Measurements from ENCODE around the gene FBXW8. TPM values are rescaled to one million over a fixed set of nuclear protein-coding genes. Genes with fewer than 3 reads are reported as not detected.

FBXW8 gene
- 1 to 10 TPM; 3.9 to 4.8 (median 4.4) TPM for polyA plus RNA-seq

- WGBS, 3 donors: 0% methylated on average over 76 to 81 of the region's 82 CpGs
- peak within 1 kb of the TSS; percentile 71 for H3K27ac ChIP-seq (ENCODE audit: low read depth, low read length)
These were observed at the start of gene FBXW8 for GRCh38 chr12:116910645-116911451. TSS of gene FBXW8 (plus strand) at chr12:116910950. CDS start at chr12:116911038, 88 bp downstream.

GRCh38 chr12:116861320-116861719 lies 49.4 kb upstream of the FBXW8 start:
- no peak overlapping the region for H3K27ac ChIP-seq (ENCODE audit: low read depth, low read length)
- WGBS, 3 donors: 22 to 32% (median 28%) methylated on average over 11 to 12 of the region's 12 CpGs

GRCh38 chr12:116862167-116862566 lies 48.6 kb upstream of the FBXW8 start:
- no peak overlapping the region for H3K27ac ChIP-seq (ENCODE audit: low read depth, low read length)
- 93 to 96% (median 95%) methylated on average over 4 of the region's 4 CpGs for WGBS, 3 donors

- no peak overlapping the region for H3K27ac ChIP-seq (ENCODE audit: low read depth, low read length)
- WGBS, 3 donors: 46 to 50% (median 49%) methylated on average over 6 of the region's 6 CpGs
These were observed 47.4 kb upstream of the FBXW8 start for GRCh38 chr12:116863275-116863767.

GRCh38 chr12:116864371-116865160 lies 46.2 kb upstream of the FBXW8 start:
- 51 to 67% (median 60%) methylated on average over 13 of the region's 13 CpGs for WGBS, 3 donors
- H3K27ac ChIP-seq (ENCODE audit: low read depth, low read length): no peak overlapping the region

GRCh38 chr12:116867523-116867922 lies 43.2 kb upstream of the FBXW8 start:
- 85 to 93% (median 88%) methylated on average over 2 of the region's 2 CpGs for WGBS, 3 donors
- no peak overlapping the region for H3K27ac ChIP-seq (ENCODE audit: low read depth, low read length)

GRCh38 chr12:116870306-116870705 lies 40.4 kb upstream of the FBXW8 start:
- WGBS, 3 donors: 61 to 76% (median 65%) methylated on average over 4 of the region's 4 CpGs
- H3K27ac ChIP-seq (ENCODE audit: low read depth, low read length): no peak overlapping the region

- H3K27ac ChIP-seq (ENCODE audit: low read depth, low read length): no peak overlapping the region
- 84 to 90% (median 88%) methylated on average over 4 of the region's 4 CpGs for WGBS, 3 donors
These were observed 36.3 kb upstream of the FBXW8 start for GRCh38 chr12:116874324-116874995.

GRCh38 chr12:116876151-116876869 lies 34.4 kb upstream of the FBXW8 start:
- no peak overlapping the region for H3K27ac ChIP-seq (ENCODE audit: low read depth, low read length)
- WGBS, 3 donors: 7 to 14% (median 14%) methylated on average over 19 of the region's 19 CpGs

GRCh38 chr12:116878567-116879508 lies 31.9 kb upstream of the FBXW8 start:
- no peak overlapping the region for H3K27ac ChIP-seq (ENCODE audit: low read depth, low read length)
- WGBS, 3 donors: 2 to 3% (median 2%) methylated on average over 47 to 55 of the region's 55 CpGs

- WGBS, 3 donors: 2 to 3% (median 3%) methylated on average over 52 of the region's 52 CpGs
- H3K27ac ChIP-seq (ENCODE audit: low read depth, low read length): no peak overlapping the region
These were observed 31.1 kb upstream of the FBXW8 start for GRCh38 chr12:116879509-116880212.

- no peak overlapping the region for H3K27ac ChIP-seq (ENCODE audit: low read depth, low read length)
These were observed 30.4 kb upstream of the FBXW8 start for GRCh38 chr12:116880213-116880816.

GRCh38 chr12:116880817-116881324 lies 29.9 kb upstream of the FBXW8 start:
- WGBS, 3 donors: 0 to 1% (median 0%) methylated on average over 33 to 65 of the region's 65 CpGs
- no peak overlapping the region for H3K27ac ChIP-seq (ENCODE audit: low read depth, low read length)

More at GRCh38 chr12:116880213-116880816, 30.4 kb upstream of the FBXW8 start:
- WGBS, 3 donors: 3 to 6% (median 4%) methylated on average over 20 to 21 of the region's 21 CpGs

GRCh38 chr12:116881325-116881876 lies 29.3 kb upstream of the FBXW8 start, which contains the start of gene HRK:
TSS of gene HRK (minus strand) at chr12:116881441. CDS start at chr12:116881307, 134 bp downstream.
- WGBS, 3 donors: 1% methylated on average over 43 to 49 of the region's 49 CpGs
- H3K27ac ChIP-seq (ENCODE audit: low read depth, low read length): no peak within 1 kb of the TSS

GRCh38 chr12:116881877-116882507 lies 28.8 kb upstream of the FBXW8 start:
- 4% methylated on average over 29 of the region's 29 CpGs for WGBS, 3 donors
- no peak overlapping the region for H3K27ac ChIP-seq (ENCODE audit: low read depth, low read length)
